ENCODE measurements around the gene BCAR3. TPM values are rescaled to one million over a fixed set of nuclear protein-coding genes. Genes with fewer than 3 reads are reported as not detected.

BCAR3 gene
- total RNA-seq, 1 donor from 2014 or later, result 16.8 TPM

GRCh38 chr1:93620172-93620840 lies 61.3 kb downstream of the BCAR3 start:
- no peak for ATAC-seq
- no peak for DNase-seq (ENCODE audit: low spot score)

- DNase-seq (ENCODE audit: low spot score) (no peak), ATAC-seq (no peak)
These were observed 62.0 kb downstream of the BCAR3 start for GRCh38 chr1:93619507-93620171.

GRCh38 chr1:93617670-93618499 lies 63.8 kb downstream of the BCAR3 start:
- DNase-seq (ENCODE audit: low spot score), result peak; percentile 92
- ATAC-seq, result peak; percentile 79

GRCh38 chr1:93616996-93617669 lies 64.5 kb downstream of the BCAR3 start:
- peak; percentile 73 for ATAC-seq
- DNase-seq (ENCODE audit: low spot score), result peak; percentile 93

GRCh38 chr1:93616221-93616995 lies 65.2 kb downstream of the BCAR3 start:
- DNase-seq (ENCODE audit: low spot score), result no peak
- ATAC-seq, result no peak

- DNase-seq (ENCODE audit: low spot score) (no peak), ATAC-seq (no peak)
These were observed 66.0 kb downstream of the BCAR3 start for GRCh38 chr1:93615582-93616150.

GRCh38 chr1:93614986-93615581 lies 66.6 kb downstream of the BCAR3 start:
- ATAC-seq (no peak), DNase-seq (ENCODE audit: low spot score) (peak; percentile 57)

- ATAC-seq (peak; percentile 11), DNase-seq (ENCODE audit: low spot score) (peak; percentile 63)
These were observed 67.1 kb downstream of the BCAR3 start for GRCh38 chr1:93614541-93614940.

GRCh38 chr1:93613898-93614297 lies 67.7 kb downstream of the BCAR3 start:
- ATAC-seq (peak; percentile 55), DNase-seq (ENCODE audit: low spot score) (peak; percentile 78)

GRCh38 chr1:93612510-93612909 lies 69.1 kb downstream of the BCAR3 start:
- ATAC-seq, result no peak
- DNase-seq (ENCODE audit: low spot score), result no peak

GRCh38 chr1:93611668-93612067 lies 70.0 kb downstream of the BCAR3 start:
- ATAC-seq, result no peak
- DNase-seq (ENCODE audit: low spot score), result no peak

GRCh38 chr1:93609536-93609935 lies 72.1 kb downstream of the BCAR3 start:
- ATAC-seq (no peak), DNase-seq (ENCODE audit: low spot score) (no peak)

GRCh38 chr1:93608187-93609109 lies 73.2 kb downstream of the BCAR3 start:
- ATAC-seq (no peak), DNase-seq (ENCODE audit: low spot score) (no peak)

- ATAC-seq, result no peak
- no peak for DNase-seq (ENCODE audit: low spot score)
These were observed 73.8 kb downstream of the BCAR3 start for GRCh38 chr1:93607814-93608186.

- DNase-seq (ENCODE audit: low spot score), result no peak
- ATAC-seq, result no peak
These were observed 75.7 kb downstream of the BCAR3 start for GRCh38 chr1:93605812-93606512.

GRCh38 chr1:93605026-93605568 lies 76.5 kb downstream of the BCAR3 start:
- ATAC-seq, result no peak
- DNase-seq (ENCODE audit: low spot score), result no peak

GRCh38 chr1:93604411-93604810 lies 77.2 kb downstream of the BCAR3 start:
- ATAC-seq, result no peak
- DNase-seq (ENCODE audit: low spot score), result no peak

GRCh38 chr1:93603601-93604000 lies 78.0 kb downstream of the BCAR3 start:
- DNase-seq (ENCODE audit: low spot score) (no peak), ATAC-seq (no peak)
